Testis (tissue), 2 donors: ENCODE data around the gene DLG2.

ENCODE experiments used
- CTCF ChIP-seq, 3 experiments: fragments of 450-650 bp in 2 of 3; fragments of 200-600 bp in 1 of 3; sonication (generic) in 1 of 3; IDR thresholded peaks; one replicate each; pipeline ENCODE4 v1.5.1; 2016 to 2019; ENCODE audit warnings: antibody characterized with exemption in 3 of 3, mild to moderate bottlenecking in 2 of 3, moderate library complexity in 1 of 3
- POLR2A ChIP-seq: fragments of 450-650 bp; IDR thresholded peaks from one replicate; pipeline ENCODE4 v1.6.1; 2017; ENCODE audit warnings: antibody characterized with exemption, mild to moderate bottlenecking, moderate library complexity

GRCh38 chr11:83681031-83681781, 1945.9 kb downstream of the DLG2 start:
- no peak for TF ChIP-seq CTCF (IDR thresholded peaks at IDR 0.05)
- no peak for TF ChIP-seq POLR2A
